ENCODE results near the gene RETN. TPM values are rescaled to one million over a fixed set of nuclear protein-coding genes. Genes with fewer than 3 reads are reported as not detected.

Gene RETN
- total and polyA plus RNA-seq, 2 experiments from 2014 or later = not detected

- no peak for DNase-seq (ENCODE audit: low spot score)
- H3K27ac Mint-ChIP-seq = no peak overlapping the region
- H3K27me3 Mint-ChIP-seq (ENCODE audit: insufficient read depth, low read depth, poor library complexity) = peaks cover 13% of the 10 kb centered on the region
- no peak overlapping the region for H3K4me3 Mint-ChIP-seq
- no peak for TF ChIP-seq ETS1 (IDR thresholded peaks at IDR 0.05)
- H3K36me3 ChIP-seq (ENCODE audit: insufficient read depth) = no peaks in the 10 kb centered on the region; the same call in 1 of the 2 replicates
- no peak overlapping the region for H3K27ac ChIP-seq (ENCODE audit: low read depth)
- H2AFZ ChIP-seq = no peak overlapping the region
- no peaks in the 10 kb centered on the region for H3K27me3 ChIP-seq (ENCODE audit: insufficient read depth)
- H3K9me2 ChIP-seq (ENCODE audit: insufficient read depth) = no peaks in the 10 kb centered on the region
- no peak overlapping the region for H3K4me3 ChIP-seq
- H3K4me1 Mint-ChIP-seq = peaks cover 16% of the 10 kb centered on the region
- peaks cover 18% of the 10 kb centered on the region for H3K36me3 Mint-ChIP-seq (ENCODE audit: low read depth)
- H3K4me2 ChIP-seq = no peak overlapping the region
- H3K9me3 Mint-ChIP-seq = no peaks in the 10 kb centered on the region; the same call in 2 of the 3 replicates
- H3F3A ChIP-seq (replicated peaks; ENCODE audit: low read depth) = no peaks in the 10 kb centered on the region
- peaks cover 8% of the 10 kb centered on the region for H4K20me1 ChIP-seq (replicated peaks; ENCODE audit: insufficient read depth)
- H3K79me2 ChIP-seq (replicated peaks; ENCODE audit: insufficient read depth) = peaks cover 43% of the 10 kb centered on the region
- peaks cover 14% of the 10 kb centered on the region; the same call in 1 of the 2 replicates for H3K4me1 ChIP-seq (ENCODE audit: insufficient read depth)
- no peak for ATAC-seq
Observed at GRCh38 chr19:7627166-7627565, 41.7 kb upstream of the RETN start.

- DNase-seq (ENCODE audit: low spot score) = peak; percentile 33
- Mint-ChIP-seq H3K27me3 (ENCODE audit: insufficient read depth, low read depth, poor library complexity) (peaks cover 13% of the 10 kb centered on the region), H3K27ac (peak overlapping the region; percentile 92)
- no peak for TF ChIP-seq POLR2AphosphoS5 (IDR thresholded peaks at IDR 0.05; ENCODE audit: low read depth)
- no peak for TF ChIP-seq CTCF (conservative IDR thresholded peaks at IDR 0.05; ENCODE audit: low read depth in 2 of 2)
- no peak for TF ChIP-seq ZNF331 (CRISPR knock-in tag; IDR thresholded peaks at IDR 0.05; ENCODE audit: low read depth)
- TF ChIP-seq ZNF462 (CRISPR knock-in tag; IDR thresholded peaks at IDR 0.05) = no peak
- no peak for TF ChIP-seq NANOG (IDR thresholded peaks at IDR 0.05; ENCODE audit: borderline replicate concordance)
- TF ChIP-seq EZH2phosphoT487 (IDR thresholded peaks at IDR 0.05; ENCODE audit: unreplicated experiment) = no peak
- TF ChIP-seq STAT1 (IDR thresholded peaks at IDR 0.05; ENCODE audit: unreplicated experiment) = no peak
- TF ChIP-seq JUNB (IDR thresholded peaks at IDR 0.05; ENCODE audit: unreplicated experiment) = no peak
Observed at GRCh38 chr19:7628589-7629311, 40.1 kb upstream of the RETN start.

More at GRCh38 chr19:7628589-7629311, 40.1 kb upstream of the RETN start:
- Histone ChIP-seq H3K4me2 (peak overlapping the region; percentile 88), H3K9me2 (ENCODE audit: insufficient read depth) (no peaks in the 10 kb centered on the region), H3K4me3 (peak overlapping the region; percentile 89), H3K27ac (ENCODE audit: low read depth) (0 out of 2 replicates have a peak overlapping the region, but pooled peaks have one; percentile 40), H3K4me1 (ENCODE audit: insufficient read depth) (peaks cover 14% of the 10 kb centered on the region; the same call in 1 of the 2 replicates), H3F3A (replicated peaks; ENCODE audit: low read depth) (no peaks in the 10 kb centered on the region), H2AFZ (peak overlapping the region; percentile 23; the same call in 1 of the 2 replicates), H4K20me1 (replicated peaks; ENCODE audit: insufficient read depth) (peaks cover 8% of the 10 kb centered on the region), H3K79me2 (replicated peaks; ENCODE audit: insufficient read depth) (peaks cover 43% of the 10 kb centered on the region), H3K36me3 (ENCODE audit: insufficient read depth) (no peaks in the 10 kb centered on the region), H3K27me3 (ENCODE audit: insufficient read depth) (no peaks in the 10 kb centered on the region)
- Mint-ChIP-seq H3K4me1 (peaks cover 16% of the 10 kb centered on the region), H3K36me3 (ENCODE audit: low read depth) (peaks cover 8% of the 10 kb centered on the region; the same call in 2 of the 3 replicates), H3K4me3 (peak overlapping the region; percentile 97), H3K9me3 (no peaks in the 10 kb centered on the region; the same call in 2 of the 3 replicates)
- ATAC-seq = no peak
